Caco-2 (cell line): ENCODE results near the gene CNGA4. TPM values are rescaled to one million over a fixed set of nuclear protein-coding genes. Genes with fewer than 3 reads are reported as not detected.

ENCODE experiments used
- BruUV-seq: library from RNA; stranded (reverse); fragments of 400-500 nt; replicated peaks from 2 replicates; lab custom pipeline; 2021; lab: Mats Ljungman, UMichigan
- CTCF ChIA-PET: fragments of 300-600 bp; sonication (Branson Sonifier 250); formaldehyde crosslinking; loops from one replicate; lab custom pipeline; 2022; ENCODE audit warnings: antibody characterized with exemption; lab: Charles Lee
- POLR2A ChIA-PET: fragments of 300-600 bp; sonication (Branson Sonifier 250); formaldehyde crosslinking; loops from one replicate; lab custom pipeline; 2022; ENCODE audit warnings: antibody characterized with exemption; lab: Charles Lee
- DNase-seq, 2 experiments: peaks; one replicate each; pipeline versions ENCODE4 v3.0.0 to v3.0.0-alpha.2; 2020 to 2022
- H3K27me3 ChIP-seq: replicated peaks from 2 replicates; pipeline ENCODE4 v1.6.0; 2011; ENCODE audit warnings: low read length; ENCODE audit not compliant: control insufficient read depth, insufficient read depth
- H3K36me3 ChIP-seq: 2 replicates; pipeline ENCODE4 v1.5.1; 2011; ENCODE audit warnings: low read length; ENCODE audit not compliant: control insufficient read depth, insufficient read depth
- H3K4me1 ChIP-seq: fragments of 250-450 bp; sonication (Bioruptor Pico); 2 replicates; pipeline ENCODE4 v1.5.1; 2020; ENCODE audit warnings: mild to moderate bottlenecking
- H3K4me3 ChIP-seq: 2 replicates; pipeline ENCODE4 v1.5.1; 2011; ENCODE audit warnings: low read depth, mild to moderate bottlenecking, control low read depth, low read length
- H3K9me3 ChIP-seq: fragments of 250-450 bp; sonication (Bioruptor Pico); 2 replicates; pipeline ENCODE4 v1.5.1; 2020; ENCODE audit warnings: mild to moderate bottlenecking, moderate library complexity
- H3K27ac Mint-ChIP-seq: one replicate; pipeline ENCODE4 v1.8.0; 2022; ENCODE audit warnings: mixed read lengths; ENCODE audit not compliant: unreplicated experiment
- H3K27me3 Mint-ChIP-seq: one replicate; pipeline ENCODE4 v1.8.0; 2022; ENCODE audit warnings: mixed read lengths; ENCODE audit not compliant: insufficient read depth, unreplicated experiment
- H3K36me3 Mint-ChIP-seq: one replicate; pipeline ENCODE4 v1.8.0; 2022; ENCODE audit warnings: mild to moderate bottlenecking, mixed read lengths; ENCODE audit not compliant: insufficient read depth, unreplicated experiment
- H3K4me1 Mint-ChIP-seq: one replicate; pipeline ENCODE4 v1.8.0; 2022; ENCODE audit warnings: low read depth, mixed read lengths; ENCODE audit not compliant: unreplicated experiment
- H3K4me3 Mint-ChIP-seq: one replicate; pipeline ENCODE4 v1.8.0; 2022; ENCODE audit warnings: mild to moderate bottlenecking, moderate library complexity, mixed read lengths; ENCODE audit not compliant: unreplicated experiment
- H3K9me3 Mint-ChIP-seq: one replicate; pipeline ENCODE4 v1.8.0; 2022; ENCODE audit warnings: mixed read lengths; ENCODE audit not compliant: unreplicated experiment
- intact Hi-C: fragments of 100-400 bp; cut with micrococcal nuclease; formaldehyde crosslinking; loops from one replicate; pipeline ENCODE4 v1.10.0; 2022; ENCODE audit not compliant: unreplicated experiment
- total RNA-seq: library from RNA; stranded (reverse); gene quantifications from 2 replicates; pipeline ENCODE4 v1.2.3, GENCODE V29; 2022
- TF ChIP-seq, protein P1 (sequence below), 2 experiments: fragments of 200-600 bp in 1 of 2; IDR thresholded peaks; 1 replicate in 1 of 2; 2 replicates in 1 of 2; pipeline versions ENCODE4 v1.5.1 to v1.8.0; 2011 to 2022; ENCODE audit warnings: antibody characterized with exemption in 1 of 2, control low read depth in 1 of 2, inconsistent platforms in 1 of 2, low read depth in 1 of 2, low read length in 1 of 2, mild to moderate bottlenecking in 1 of 2, moderate library complexity in 1 of 2; ENCODE audit not compliant: insufficient read depth in 1 of 2, severe bottlenecking in 1 of 2, unreplicated experiment in 1 of 2

The CNGA4 gene
- total RNA-seq, 1 experiment from 2014 or later = not detected

DNA sequence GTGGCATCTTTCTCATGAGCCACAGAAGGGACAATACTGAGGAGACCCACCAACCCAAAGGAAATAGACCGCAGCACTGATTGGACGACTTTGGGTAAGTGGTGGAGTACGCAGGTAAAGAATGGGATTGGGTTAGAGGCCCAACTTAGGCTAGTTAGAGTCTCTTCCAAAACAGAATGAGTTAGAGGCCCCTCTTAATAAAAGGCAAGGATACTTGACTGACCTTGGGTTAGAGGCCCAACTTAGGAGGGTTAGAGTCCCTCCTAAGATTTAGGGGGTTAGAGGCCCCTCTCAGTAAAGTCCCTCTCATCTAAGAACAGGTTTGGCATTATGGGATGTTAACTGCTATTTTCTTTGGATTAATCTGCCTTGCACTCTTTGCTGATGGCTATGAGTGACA, 45.4 kb downstream of the CNGA4 start:
- DNase-seq = no peak
- H3K36me3 Mint-ChIP-seq = no peaks in the 10 kb centered on the region
- intact Hi-C loops = no loop called here
- Histone ChIP-seq H3K27me3 (no peaks in the 10 kb centered on the region), H3K9me3 (no peaks in the 10 kb centered on the region), H3K4me3 (no peak overlapping the region), H3K4me1 (peaks cover 42% of the 10 kb centered on the region), H3K36me3 (no peaks in the 10 kb centered on the region)
- no peak overlapping the region for H3K4me3 Mint-ChIP-seq
- no peaks in the 10 kb centered on the region for H3K9me3 Mint-ChIP-seq
- peaks cover 4% of the 10 kb centered on the region for H3K27me3 Mint-ChIP-seq
- TF ChIP-seq, protein P1, sequence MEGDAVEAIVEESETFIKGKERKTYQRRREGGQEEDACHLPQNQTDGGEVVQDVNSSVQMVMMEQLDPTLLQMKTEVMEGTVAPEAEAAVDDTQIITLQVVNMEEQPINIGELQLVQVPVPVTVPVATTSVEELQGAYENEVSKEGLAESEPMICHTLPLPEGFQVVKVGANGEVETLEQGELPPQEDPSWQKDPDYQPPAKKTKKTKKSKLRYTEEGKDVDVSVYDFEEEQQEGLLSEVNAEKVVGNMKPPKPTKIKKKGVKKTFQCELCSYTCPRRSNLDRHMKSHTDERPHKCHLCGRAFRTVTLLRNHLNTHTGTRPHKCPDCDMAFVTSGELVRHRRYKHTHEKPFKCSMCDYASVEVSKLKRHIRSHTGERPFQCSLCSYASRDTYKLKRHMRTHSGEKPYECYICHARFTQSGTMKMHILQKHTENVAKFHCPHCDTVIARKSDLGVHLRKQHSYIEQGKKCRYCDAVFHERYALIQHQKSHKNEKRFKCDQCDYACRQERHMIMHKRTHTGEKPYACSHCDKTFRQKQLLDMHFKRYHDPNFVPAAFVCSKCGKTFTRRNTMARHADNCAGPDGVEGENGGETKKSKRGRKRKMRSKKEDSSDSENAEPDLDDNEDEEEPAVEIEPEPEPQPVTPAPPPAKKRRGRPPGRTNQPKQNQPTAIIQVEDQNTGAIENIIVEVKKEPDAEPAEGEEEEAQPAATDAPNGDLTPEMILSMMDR (IDR thresholded peaks at IDR 0.05; ENCODE audit: insufficient read depth in 1 of 2, low read depth in 1 of 2, low read length in 1 of 2, severe bottlenecking in 1 of 2, unreplicated experiment in 1 of 2) = no peak
- ChIA-PET CTCF (no interaction called here), POLR2A (no interaction called here)
- peaks cover 55% of the 10 kb centered on the region for H3K4me1 Mint-ChIP-seq
- H3K27ac Mint-ChIP-seq = peak overlapping the region; percentile 31
- no TSS peak for BruUV-seq

DNA sequence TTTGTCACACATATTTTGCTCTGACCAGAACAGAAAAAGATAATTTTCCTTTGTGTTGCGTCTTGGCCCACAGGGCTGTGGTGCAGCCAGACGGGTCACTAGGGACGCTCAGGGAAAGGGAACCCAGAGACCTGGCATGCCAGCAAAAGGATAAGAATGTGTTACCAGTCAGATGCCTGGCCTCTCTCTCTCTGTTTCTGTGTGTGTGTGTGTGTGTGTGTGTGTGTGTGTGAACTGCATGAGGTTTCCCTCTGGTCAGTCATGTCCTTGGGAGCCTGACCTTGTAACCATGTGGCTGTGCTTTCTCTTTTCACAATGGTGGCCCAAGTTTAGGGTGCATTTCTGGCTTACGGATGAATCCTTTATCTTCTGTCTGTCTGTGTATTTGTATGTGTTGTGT, 46.1 kb downstream of the CNGA4 start:
- no peak overlapping the region for H3K4me3 ChIP-seq
- no peak for DNase-seq
- H3K4me1 ChIP-seq = peaks cover 42% of the 10 kb centered on the region
- H3K27me3 ChIP-seq = no peaks in the 10 kb centered on the region
- Mint-ChIP-seq H3K27me3 (peaks cover 8% of the 10 kb centered on the region), H3K27ac (no peak overlapping the region), H3K4me1 (peaks cover 59% of the 10 kb centered on the region), H3K36me3 (no peaks in the 10 kb centered on the region), H3K9me3 (no peaks in the 10 kb centered on the region), H3K4me3 (no peak overlapping the region)
- POLR2A ChIA-PET = no interaction called here
- TF ChIP-seq, protein P1 (IDR thresholded peaks at IDR 0.05; ENCODE audit: insufficient read depth in 1 of 2, low read depth in 1 of 2, low read length in 1 of 2, severe bottlenecking in 1 of 2, unreplicated experiment in 1 of 2) = no peak
- no peaks in the 10 kb centered on the region for H3K9me3 ChIP-seq
- intact Hi-C loops = no loop called here
- CTCF ChIA-PET = no interaction called here
- no TSS peak for BruUV-seq
- no peaks in the 10 kb centered on the region for H3K36me3 ChIP-seq

Other genes with a start within 250 kb of the CNGA4 start
- gene OR56A4, start 232.1 kb upstream of the CNGA4 start, total RNA-seq = not detected in 2 replicates
- not detected in 2 replicates for gene OR56A1, start 208.3 kb upstream of the CNGA4 start, total RNA-seq
- gene OR56B4, start 131.4 kb upstream of the CNGA4 start, total RNA-seq = not detected in 2 replicates
- not detected in 2 replicates for gene OR52B2, start 68.8 kb upstream of the CNGA4 start, total RNA-seq
- not detected in 2 replicates for gene OR52W1, start 39.9 kb upstream of the CNGA4 start, total RNA-seq
- not detected in 2 replicates for gene C11orf42, start 33.5 kb upstream of the CNGA4 start, total RNA-seq
- 26.8 and 27.8 TPM in 2 replicates for gene FHIP1B, start 4.5 kb upstream of the CNGA4 start, total RNA-seq
- 1.6 and 2.1 TPM in 2 replicates for gene CCKBR, start 20.7 kb downstream of the CNGA4 start, total RNA-seq
- 7.7 and 11.2 TPM in 2 replicates for gene CAVIN3, start 81.4 kb downstream of the CNGA4 start, total RNA-seq
- 38.6 and 41.9 TPM in 2 replicates for gene SMPD1, start 151.4 kb downstream of the CNGA4 start, total RNA-seq
- 37.8 and 39.0 TPM in 2 replicates for gene APBB1, start 180.0 kb downstream of the CNGA4 start, total RNA-seq
- 10.7 and 10.9 TPM in 2 replicates for gene HPX, start 201.9 kb downstream of the CNGA4 start, total RNA-seq
- 28.0 and 33.4 TPM in 2 replicates for gene TRIM3, start 234.9 kb downstream of the CNGA4 start, total RNA-seq
- 94.6 and 100 TPM in 2 replicates for gene ARFIP2, start 242.2 kb downstream of the CNGA4 start, total RNA-seq
- gene TIMM10B, start 242.4 kb downstream of the CNGA4 start, total RNA-seq = 52.4 and 53.1 TPM in 2 replicates